ENCODE results near the gene AGMAT.

The AGMAT gene

DNA sequence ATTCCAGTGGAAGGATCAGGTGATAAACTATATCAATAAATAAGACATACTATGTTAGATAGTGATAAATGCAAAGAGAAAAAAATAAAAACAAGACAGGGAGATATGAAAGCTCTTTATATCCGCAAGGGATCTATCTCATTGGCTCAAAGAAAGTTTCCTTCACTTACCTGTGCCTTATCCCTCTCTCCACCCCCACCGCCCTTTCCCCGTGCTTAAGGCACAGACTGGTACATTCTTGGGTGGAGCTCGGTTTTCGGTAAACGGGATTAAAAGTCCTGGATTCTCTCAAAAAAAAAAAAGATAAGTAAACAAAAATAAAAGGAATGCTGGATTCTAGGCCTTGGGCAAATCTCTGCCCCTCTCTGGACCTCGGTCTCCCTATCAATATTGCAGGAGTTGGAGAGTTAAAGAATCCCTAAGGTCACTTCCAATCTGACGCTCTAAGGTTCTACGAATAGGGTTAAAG is 58.8 kb downstream of the AGMAT start:
- peaks cover 17% of the 10 kb centered on the region for H3K4me1 ChIP-seq (ENCODE audit: control insufficient read depth, low read depth, low read length)
- peak overlapping the region; percentile 68 for H3K4me3 ChIP-seq (ENCODE audit: low read length)
- no peaks in the 10 kb centered on the region for H3K36me3 ChIP-seq (ENCODE audit: control insufficient read depth, low read depth, low read length)
- peak overlapping the region; percentile 48 for H3K27ac ChIP-seq (ENCODE audit: low read length)
- H3K9ac ChIP-seq (ENCODE audit: low read length): no peak overlapping the region
- no peaks in the 10 kb centered on the region for H3K9me3 ChIP-seq (ENCODE audit: control insufficient read depth, low read depth, low read length)
- no peaks in the 10 kb centered on the region for H3K27me3 ChIP-seq (ENCODE audit: control insufficient read depth, insufficient read depth, low read length)

GRCh38 chr1:15525050-15526020 is 59.5 kb downstream of the AGMAT start:
- H3K9ac ChIP-seq (ENCODE audit: low read length): peak overlapping the region; percentile 21
- no peaks in the 10 kb centered on the region for H3K36me3 ChIP-seq (ENCODE audit: control insufficient read depth, low read depth, low read length)
- no peaks in the 10 kb centered on the region for H3K27me3 ChIP-seq (ENCODE audit: control insufficient read depth, insufficient read depth, low read length)
- H3K9me3 ChIP-seq (ENCODE audit: control insufficient read depth, low read depth, low read length): no peaks in the 10 kb centered on the region
- H3K27ac ChIP-seq (ENCODE audit: low read length): no peak overlapping the region
- peak overlapping the region; percentile 68 for H3K4me3 ChIP-seq (ENCODE audit: low read length)
- H3K4me1 ChIP-seq (ENCODE audit: control insufficient read depth, low read depth, low read length): peaks cover 17% of the 10 kb centered on the region

DNA sequence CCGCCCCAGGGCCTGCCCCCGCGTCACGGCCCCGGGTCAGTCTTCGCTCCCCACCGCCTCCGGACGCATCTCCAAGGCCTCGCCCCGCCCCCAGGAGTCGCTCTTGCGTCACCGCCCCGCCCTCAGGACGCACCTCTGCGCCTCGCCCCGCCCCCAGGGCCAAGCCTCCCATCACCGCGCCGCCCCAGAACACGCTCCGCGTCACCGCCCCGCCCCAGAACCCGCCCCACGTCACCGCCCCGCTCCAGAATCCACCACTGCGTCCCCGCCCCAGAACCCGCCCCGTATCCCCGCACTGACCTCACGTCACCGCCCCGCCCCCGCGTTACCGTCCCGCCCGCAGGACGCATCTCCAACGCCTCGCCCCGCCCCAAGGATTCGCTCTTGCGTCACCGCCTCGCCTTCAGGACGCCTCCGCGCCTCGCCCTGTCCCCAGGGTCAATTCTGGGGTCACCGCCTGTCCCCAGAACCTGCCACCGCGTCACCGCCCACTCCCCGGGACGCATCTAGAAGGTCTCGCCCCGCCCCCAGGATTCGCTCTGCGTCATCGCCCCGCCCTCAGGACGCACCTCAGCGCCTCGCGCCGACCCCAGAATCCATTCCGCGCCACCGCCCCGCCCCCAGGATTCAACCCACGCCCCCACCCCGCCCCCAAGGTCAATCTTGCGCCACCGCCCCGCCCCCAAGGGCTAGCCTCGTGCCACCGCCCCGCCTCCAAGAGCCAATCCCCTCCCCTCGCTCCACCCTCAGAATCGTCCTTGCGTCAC is 60.4 kb downstream of the AGMAT start:
- H3K27me3 ChIP-seq (ENCODE audit: control insufficient read depth, insufficient read depth, low read length): no peaks in the 10 kb centered on the region
- H3K4me1 ChIP-seq (ENCODE audit: control insufficient read depth, low read depth, low read length): peaks cover 17% of the 10 kb centered on the region
- H3K36me3 ChIP-seq (ENCODE audit: control insufficient read depth, low read depth, low read length): no peaks in the 10 kb centered on the region
- H3K9me3 ChIP-seq (ENCODE audit: control insufficient read depth, low read depth, low read length): no peaks in the 10 kb centered on the region
- H3K4me3 ChIP-seq (ENCODE audit: low read length): peak overlapping the region; percentile 67
- no peak overlapping the region for H3K27ac ChIP-seq (ENCODE audit: low read length)
- peak overlapping the region; percentile 44 for H3K9ac ChIP-seq (ENCODE audit: low read length)

DNA sequence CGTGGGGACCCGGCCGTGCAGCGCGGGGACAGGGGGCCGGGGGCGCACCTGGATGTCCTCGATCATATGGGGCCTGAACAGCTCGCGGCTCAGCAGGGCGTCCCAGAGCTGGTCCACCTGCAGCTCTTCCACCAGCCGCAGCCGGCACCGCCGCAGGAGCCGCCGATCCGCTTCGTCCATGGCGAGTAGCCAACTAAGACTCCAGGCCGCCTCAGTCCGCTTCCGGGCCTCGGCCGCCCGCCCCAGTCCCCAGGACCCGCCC is 60.9 kb downstream of the AGMAT start, which contains the start of gene CASP9:
CASP9 (minus strand) TSS at position 195 of the 262 bp plus-strand sequence; CDS start at position 180, 15 bp downstream.
- Histone ChIP-seq H3K4me1 (ENCODE audit: control insufficient read depth, low read depth, low read length) (peaks cover 17% of the 10 kb centered on the region), H3K4me3 (ENCODE audit: low read length) (peak within 1 kb of the TSS; percentile 80), H3K27ac (ENCODE audit: low read length) (no peak within 1 kb of the TSS), H3K36me3 (ENCODE audit: control insufficient read depth, low read depth, low read length) (no peaks in the 10 kb centered on the region), H3K27me3 (ENCODE audit: control insufficient read depth, insufficient read depth, low read length) (no peaks in the 10 kb centered on the region), H3K9ac (ENCODE audit: low read length) (peak within 1 kb of the TSS; percentile 66), H3K9me3 (ENCODE audit: control insufficient read depth, low read depth, low read length) (no peaks in the 10 kb centered on the region)

- Histone ChIP-seq H3K27me3 (ENCODE audit: control insufficient read depth, insufficient read depth, low read length) (no peaks in the 10 kb centered on the region), H3K4me3 (ENCODE audit: low read length) (peak overlapping the region; percentile 80), H3K4me1 (ENCODE audit: control insufficient read depth, low read depth, low read length) (peaks cover 17% of the 10 kb centered on the region), H3K27ac (ENCODE audit: low read length) (no peak overlapping the region), H3K36me3 (ENCODE audit: control insufficient read depth, low read depth, low read length) (no peaks in the 10 kb centered on the region), H3K9ac (ENCODE audit: low read length) (peak overlapping the region; percentile 66), H3K9me3 (ENCODE audit: control insufficient read depth, low read depth, low read length) (no peaks in the 10 kb centered on the region)
These were observed 61.5 kb downstream of the AGMAT start for GRCh38 chr1:15523104-15524020.

DNA sequence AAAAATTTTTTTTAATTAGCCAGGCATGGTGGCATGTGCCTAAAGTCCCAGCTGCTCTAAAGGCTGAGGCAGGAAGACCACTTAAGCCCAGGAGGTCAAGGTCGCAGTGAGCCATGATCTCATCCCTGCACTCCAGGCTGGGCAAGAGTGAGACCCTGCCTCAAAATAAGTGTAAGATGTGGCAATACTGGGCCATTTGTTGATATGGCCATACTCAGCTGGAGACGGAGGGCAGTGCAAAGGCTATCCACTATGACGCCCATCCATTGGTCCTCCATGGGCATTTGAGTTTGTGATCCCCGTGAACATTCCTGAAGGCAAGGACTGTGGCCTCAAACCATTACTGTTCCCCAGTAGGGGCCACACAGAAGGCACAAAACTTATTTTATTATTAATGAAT is 62.3 kb downstream of the AGMAT start:
- Histone ChIP-seq H3K27me3 (ENCODE audit: control insufficient read depth, insufficient read depth, low read length) (no peaks in the 10 kb centered on the region), H3K9me3 (ENCODE audit: control insufficient read depth, low read depth, low read length) (no peaks in the 10 kb centered on the region), H3K36me3 (ENCODE audit: control insufficient read depth, low read depth, low read length) (no peaks in the 10 kb centered on the region), H3K4me1 (ENCODE audit: control insufficient read depth, low read depth, low read length) (peaks cover 17% of the 10 kb centered on the region), H3K27ac (ENCODE audit: low read length) (no peak overlapping the region), H3K9ac (ENCODE audit: low read length) (no peak overlapping the region), H3K4me3 (ENCODE audit: low read length) (no peak overlapping the region)

Data from iPS-18a (cell line).